MM.1S (cell line): ENCODE results near the gene TACC2.

ENCODE experiments used
- EZH2 ChIP-seq: fragments of 300-600 bp; sonication (generic); optimal IDR thresholded peaks from 2 replicates; pipeline ENCODE3; 2017; ENCODE audit warnings: low read depth, mild to moderate bottlenecking, antibody characterized with exemption, low read length, mixed read lengths
- EZH2phosphoT487 ChIP-seq: fragments of 300-600 bp; sonication (generic); IDR thresholded peaks from 2 replicates; pipeline ENCODE4 v1.6.1; 2018; ENCODE audit warnings: antibody characterized with exemption, low read length
- TF ChIP-seq, protein P1 (sequence below): fragments of 300-600 bp; sonication (generic); IDR thresholded peaks from 2 replicates; pipeline ENCODE4 v1.5.1; 2016; ENCODE audit warnings: antibody characterized with exemption, low read length, mixed read lengths

DNA sequence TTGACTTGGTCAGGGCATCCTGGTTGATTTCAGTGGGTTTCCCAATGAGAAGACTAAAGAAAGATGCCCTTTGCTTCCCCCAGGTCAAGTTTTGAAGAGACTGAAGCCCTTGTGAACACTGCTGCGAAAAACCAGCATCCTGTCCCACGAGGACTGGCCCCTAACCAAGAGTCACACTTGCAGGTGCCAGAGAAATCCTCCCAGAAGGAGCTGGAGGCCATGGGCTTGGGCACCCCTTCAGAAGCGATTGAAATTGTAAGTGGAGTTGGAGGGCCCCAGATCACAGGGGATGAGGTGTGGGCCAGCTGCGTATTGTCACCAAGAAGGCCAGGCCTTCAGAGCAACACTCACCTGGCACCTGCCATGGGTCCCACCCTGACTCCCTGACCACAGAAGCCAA, 238.8 kb downstream of the TACC2 start:
- TF ChIP-seq, protein P1, sequence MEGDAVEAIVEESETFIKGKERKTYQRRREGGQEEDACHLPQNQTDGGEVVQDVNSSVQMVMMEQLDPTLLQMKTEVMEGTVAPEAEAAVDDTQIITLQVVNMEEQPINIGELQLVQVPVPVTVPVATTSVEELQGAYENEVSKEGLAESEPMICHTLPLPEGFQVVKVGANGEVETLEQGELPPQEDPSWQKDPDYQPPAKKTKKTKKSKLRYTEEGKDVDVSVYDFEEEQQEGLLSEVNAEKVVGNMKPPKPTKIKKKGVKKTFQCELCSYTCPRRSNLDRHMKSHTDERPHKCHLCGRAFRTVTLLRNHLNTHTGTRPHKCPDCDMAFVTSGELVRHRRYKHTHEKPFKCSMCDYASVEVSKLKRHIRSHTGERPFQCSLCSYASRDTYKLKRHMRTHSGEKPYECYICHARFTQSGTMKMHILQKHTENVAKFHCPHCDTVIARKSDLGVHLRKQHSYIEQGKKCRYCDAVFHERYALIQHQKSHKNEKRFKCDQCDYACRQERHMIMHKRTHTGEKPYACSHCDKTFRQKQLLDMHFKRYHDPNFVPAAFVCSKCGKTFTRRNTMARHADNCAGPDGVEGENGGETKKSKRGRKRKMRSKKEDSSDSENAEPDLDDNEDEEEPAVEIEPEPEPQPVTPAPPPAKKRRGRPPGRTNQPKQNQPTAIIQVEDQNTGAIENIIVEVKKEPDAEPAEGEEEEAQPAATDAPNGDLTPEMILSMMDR = no peak
- no peak for TF ChIP-seq EZH2phosphoT487
- no peak for TF ChIP-seq EZH2
